ENCODE data around the gene SLC5A12. TPM values are rescaled to one million over a fixed set of nuclear protein-coding genes. Genes with fewer than 3 reads are reported as not detected.

Gene SLC5A12
- total RNA-seq, 4 donors from 2014 or later: 0.10 TPM; not detected in 3

DNA sequence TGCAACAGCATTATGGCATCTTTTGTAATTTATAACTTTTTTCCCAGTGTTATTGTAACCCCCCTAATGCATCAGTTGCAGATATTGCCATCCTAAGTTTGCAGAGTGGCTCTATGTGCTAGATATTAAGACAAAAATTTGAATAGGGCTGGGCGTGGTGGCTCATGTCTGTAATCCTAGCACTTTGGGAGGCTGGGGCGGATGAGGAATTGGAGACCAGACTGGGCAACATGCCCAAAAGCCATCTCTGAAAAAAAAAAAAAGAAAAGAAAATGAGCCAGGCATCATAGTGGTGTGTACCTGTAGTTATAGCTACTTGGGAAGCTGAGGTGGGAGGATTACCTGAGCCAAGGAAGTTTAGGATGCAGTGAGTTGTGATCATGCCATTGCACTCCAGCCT, 99.7 kb downstream of the SLC5A12 start:
- intact Hi-C loops (cut with DNase I; ENCODE audit: low total_unique reads): no loop called here
- TF ChIP-seq CTCF (IDR thresholded peaks at IDR 0.05): no peak
- TF ChIP-seq POLR2A (IDR thresholded peaks at IDR 0.05): no peak
- no peak overlapping the region for H3K4me3 ChIP-seq (ENCODE audit: low read depth, poor library complexity, severe bottlenecking)
- DNase-seq (ENCODE audit: low spot score in 2 of 2): no peak
- 55 to 56% methylated on average over 2 of the region's 2 CpGs for WGBS, 2 donors

- intact Hi-C loops (cut with DNase I; ENCODE audit: low total_unique reads): no loop called here
- no peak overlapping the region for H3K4me3 ChIP-seq (ENCODE audit: low read depth, poor library complexity, severe bottlenecking)
- no peak for DNase-seq (ENCODE audit: low spot score in 2 of 2)
- no peak for TF ChIP-seq CTCF (IDR thresholded peaks at IDR 0.05)
- no peak for TF ChIP-seq POLR2A (IDR thresholded peaks at IDR 0.05)
Observed at GRCh38 chr11:26621132-26621531, 100.7 kb downstream of the SLC5A12 start.

GRCh38 chr11:26620282-26621045, 101.4 kb downstream of the SLC5A12 start:
- intact Hi-C loops (cut with DNase I; ENCODE audit: low total_unique reads): no loop called here
- 89 to 93% methylated on average over 1 of the region's 1 CpG for WGBS, 2 donors

GRCh38 chr11:26618441-26618840, 103.4 kb downstream of the SLC5A12 start:
- DNase-seq (ENCODE audit: low spot score in 2 of 2): no peak
- WGBS, 2 donors: 45 to 57% methylated on average over 1 of the region's 1 CpG
- H3K4me3 ChIP-seq (ENCODE audit: low read depth, poor library complexity, severe bottlenecking): no peak overlapping the region
- TF ChIP-seq CTCF (IDR thresholded peaks at IDR 0.05) (no peak), POLR2A (IDR thresholded peaks at IDR 0.05) (no peak)
- intact Hi-C loops (cut with DNase I; ENCODE audit: low total_unique reads): no loop called here

More at GRCh38 chr11:26620282-26621045, 101.4 kb downstream of the SLC5A12 start:
- TF ChIP-seq POLR2A (IDR thresholded peaks at IDR 0.05) (no peak), CTCF (IDR thresholded peaks at IDR 0.05) (no peak)
- no peak for DNase-seq (ENCODE audit: low spot score in 2 of 2)
- no peak overlapping the region for H3K4me3 ChIP-seq (ENCODE audit: low read depth, poor library complexity, severe bottlenecking)

Other genes starting within 250 kb of the SLC5A12 start
- gene MUC15, start 149.8 kb downstream of the SLC5A12 start, total RNA-seq: 10 to 100 TPM; 36.8 to 65.3 (median 55.8) TPM